Endothelial cell (in vitro differentiated cells): Measurements from ENCODE around the gene TMEM11. TPM values are rescaled to one million over a fixed set of nuclear protein-coding genes. Genes with fewer than 3 reads are reported as not detected.

ENCODE experiments used
- DNase-seq: peaks from one replicate; pipeline ENCODE4 v3.0.0; 2021; ENCODE audit warnings: low spot score
- H3K27ac Mint-ChIP-seq: one replicate; pipeline ENCODE4 v1.8.0; 2021; ENCODE audit warnings: mixed read lengths, inconsistent platforms; ENCODE audit not compliant: unreplicated experiment
- H3K27me3 Mint-ChIP-seq: one replicate; pipeline ENCODE4 v1.8.0; 2021; ENCODE audit warnings: mild to moderate bottlenecking, moderate library complexity, mixed read lengths, inconsistent platforms; ENCODE audit not compliant: unreplicated experiment
- H3K36me3 Mint-ChIP-seq: one replicate; pipeline ENCODE4 v1.8.0; 2021; ENCODE audit warnings: mild to moderate bottlenecking, low read depth, mixed read lengths, inconsistent platforms; ENCODE audit not compliant: unreplicated experiment
- H3K4me1 Mint-ChIP-seq: one replicate; pipeline ENCODE4 v1.8.0; 2021; ENCODE audit warnings: mild to moderate bottlenecking, mixed read lengths, inconsistent platforms; ENCODE audit not compliant: unreplicated experiment
- H3K4me3 Mint-ChIP-seq: one replicate; pipeline ENCODE4 v1.8.0; 2021; ENCODE audit warnings: mild to moderate bottlenecking, mixed read lengths, inconsistent platforms; ENCODE audit not compliant: unreplicated experiment
- H3K9me3 Mint-ChIP-seq: one replicate; pipeline ENCODE4 v1.8.0; 2021; ENCODE audit warnings: mixed read lengths, inconsistent platforms; ENCODE audit not compliant: unreplicated experiment
- CTCF ChIP-seq: fragments of 200-600 bp; sonication (generic); IDR thresholded peaks from one replicate; pipeline ENCODE4 v1.5.0; 2021; ENCODE audit warnings: antibody characterized with exemption; ENCODE audit not compliant: unreplicated experiment
- total RNA-seq: library from RNA; stranded (reverse); fragmentation: NEBNext Ultra II Directional; extraction: Animal tissue kit (Norgen Biotek cat#: 25700); gene quantifications from one replicate; pipeline ENCODE4 v1.2.1, GENCODE V29; 2021; ENCODE audit not compliant: unreplicated experiment

TMEM11 gene
- total RNA-seq, 1 donor from 2014 or later: 36.9 TPM

- Mint-ChIP-seq H3K27ac (no peak overlapping the region), H3K4me3 (peak overlapping the region; percentile 81), H3K27me3 (peaks cover 20% of the 10 kb centered on the region), H3K9me3 (no peaks in the 10 kb centered on the region), H3K4me1 (peaks cover 7% of the 10 kb centered on the region), H3K36me3 (peaks cover 6% of the 10 kb centered on the region)
- DNase-seq: no peak
- no peak for TF ChIP-seq CTCF
Observed at GRCh38 chr17:21253646-21254441, 39.9 kb upstream of the TMEM11 start.

- no peak within 1 kb of the TSS for H3K27ac Mint-ChIP-seq
- H3K27me3 Mint-ChIP-seq: peaks cover 19% of the 10 kb centered on the region
- peak; percentile 71 for DNase-seq
- peak within 1 kb of the TSS; percentile 88 for H3K4me3 Mint-ChIP-seq
- H3K9me3 Mint-ChIP-seq: no peaks in the 10 kb centered on the region
- H3K4me1 Mint-ChIP-seq: peaks cover 7% of the 10 kb centered on the region
- peaks cover 6% of the 10 kb centered on the region for H3K36me3 Mint-ChIP-seq
- no peak for TF ChIP-seq CTCF
Observed at GRCh38 chr17:21252796-21253645, 39.1 kb upstream of the TMEM11 start, which contains the start of gene NATD1. Gene NATD1, minus strand, starts transcription at chr17:21253410. Its CDS starts 146 bp downstream, at chr17:21253264.

- DNase-seq: no peak
- peak overlapping the region; percentile 88 for H3K4me3 Mint-ChIP-seq
- H3K9me3 Mint-ChIP-seq: no peaks in the 10 kb centered on the region
- no peak for TF ChIP-seq CTCF
- H3K4me1 Mint-ChIP-seq: peaks cover 7% of the 10 kb centered on the region
- peaks cover 21% of the 10 kb centered on the region for H3K27me3 Mint-ChIP-seq
- H3K36me3 Mint-ChIP-seq: peaks cover 6% of the 10 kb centered on the region
- no peak overlapping the region for H3K27ac Mint-ChIP-seq
Observed at GRCh38 chr17:21252289-21252795, 38.4 kb upstream of the TMEM11 start.

- H3K27ac Mint-ChIP-seq: no peak overlapping the region
- H3K36me3 Mint-ChIP-seq: peaks cover 6% of the 10 kb centered on the region
- H3K9me3 Mint-ChIP-seq: no peaks in the 10 kb centered on the region
- no peak overlapping the region for H3K4me3 Mint-ChIP-seq
- DNase-seq: no peak
- H3K4me1 Mint-ChIP-seq: peaks cover 7% of the 10 kb centered on the region
- TF ChIP-seq CTCF: no peak
- H3K27me3 Mint-ChIP-seq: peaks cover 23% of the 10 kb centered on the region
Observed at GRCh38 chr17:21251337-21252010, 37.5 kb upstream of the TMEM11 start.
